ENCODE data around the gene VRTN. TPM values are rescaled to one million over a fixed set of nuclear protein-coding genes. Genes with fewer than 3 reads are reported as not detected.
A peak's percentile ranks its signal among the peaks of the same experiment; 100 is the strongest.

The VRTN gene
- total and polyA plus RNA-seq, 2 of the 13 experiments (the other 11 are each of a cell fraction or from before 2014, with no cell fraction given), result not detected

DNA sequence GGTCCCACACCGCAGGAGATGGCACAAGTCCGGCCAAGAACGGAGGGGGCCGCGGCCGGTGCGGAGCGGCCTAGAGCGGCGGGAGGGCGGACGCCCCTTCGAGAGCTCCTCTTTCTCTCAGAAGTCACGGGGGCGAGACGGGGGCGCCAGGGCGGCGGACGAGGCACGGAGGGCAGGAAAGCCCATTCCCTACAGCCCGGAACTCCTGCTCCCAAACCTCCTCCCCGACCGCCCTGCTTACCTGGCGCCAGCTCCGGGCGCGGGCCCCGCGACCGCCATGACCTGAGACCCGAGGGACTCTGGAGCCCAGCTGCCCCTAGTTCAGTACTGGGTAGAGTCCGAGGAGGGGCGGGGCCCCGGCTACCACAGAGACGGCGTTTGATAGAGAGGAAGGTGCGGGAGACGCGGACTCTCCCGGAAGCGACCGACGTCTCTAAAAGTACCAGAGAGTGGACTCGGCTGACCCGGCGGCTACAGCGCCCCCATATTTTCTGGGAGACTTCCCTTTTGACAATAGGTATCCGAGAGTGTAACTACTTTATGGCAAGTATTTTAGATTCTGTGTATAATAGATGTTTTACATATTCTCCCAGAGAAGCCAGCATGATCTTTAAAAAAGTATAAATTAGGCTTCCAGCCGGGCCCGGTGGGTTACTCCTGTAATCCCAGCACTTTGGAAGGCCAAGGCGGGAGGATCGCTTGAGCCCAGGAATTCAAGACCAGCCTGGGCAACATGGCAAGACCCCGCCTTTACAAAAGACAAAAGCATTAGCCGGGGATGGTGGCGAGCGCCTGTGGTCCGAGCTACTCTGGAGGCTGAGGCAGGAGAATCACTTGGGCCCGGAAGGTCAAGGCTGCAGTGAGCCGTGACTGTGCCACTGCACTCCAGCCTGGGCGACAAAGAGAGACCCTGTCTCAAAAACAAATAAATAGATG, 45.4 kb upstream of the VRTN start, which contains the start of gene ABCD4 (continued):
- no peak; the same call in 1 of the 2 replicates for TF ChIP-seq GLI4 (CRISPR knock-in tag; IDR thresholded peaks at IDR 0.05; ENCODE audit: borderline replicate concordance)
- TF ChIP-seq, protein P1, sequence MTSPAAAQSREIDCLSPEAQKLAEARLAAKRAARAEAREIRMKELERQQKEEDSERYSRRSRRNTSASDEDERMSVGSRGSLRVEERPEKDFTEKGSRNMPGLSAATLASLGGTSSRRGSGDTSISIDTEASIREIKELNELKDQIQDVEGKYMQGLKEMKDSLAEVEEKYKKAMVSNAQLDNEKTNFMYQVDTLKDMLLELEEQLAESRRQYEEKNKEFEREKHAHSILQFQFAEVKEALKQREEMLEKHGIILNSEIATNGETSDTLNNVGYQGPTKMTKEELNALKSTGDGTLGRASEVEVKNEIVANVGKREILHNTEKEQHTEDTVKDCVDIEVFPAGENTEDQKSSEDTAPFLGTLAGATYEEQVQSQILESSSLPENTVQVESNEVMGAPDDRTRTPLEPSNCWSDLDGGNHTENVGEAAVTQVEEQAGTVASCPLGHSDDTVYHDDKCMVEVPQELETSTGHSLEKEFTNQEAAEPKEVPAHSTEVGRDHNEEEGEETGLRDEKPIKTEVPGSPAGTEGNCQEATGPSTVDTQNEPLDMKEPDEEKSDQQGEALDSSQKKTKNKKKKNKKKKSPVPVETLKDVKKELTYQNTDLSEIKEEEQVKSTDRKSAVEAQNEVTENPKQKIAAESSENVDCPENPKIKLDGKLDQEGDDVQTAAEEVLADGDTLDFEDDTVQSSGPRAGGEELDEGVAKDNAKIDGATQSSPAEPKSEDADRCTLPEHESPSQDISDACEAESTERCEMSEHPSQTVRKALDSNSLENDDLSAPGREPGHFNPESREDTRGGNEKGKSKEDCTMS (CRISPR knock-in tag; conservative IDR thresholded peaks at IDR 0.05), result no peak
- peak; percentile 98 for TF ChIP-seq POLR2AphosphoS5 (IDR thresholded peaks at IDR 0.05; ENCODE audit: low read depth, low read length)
- TF ChIP-seq, protein P2, sequence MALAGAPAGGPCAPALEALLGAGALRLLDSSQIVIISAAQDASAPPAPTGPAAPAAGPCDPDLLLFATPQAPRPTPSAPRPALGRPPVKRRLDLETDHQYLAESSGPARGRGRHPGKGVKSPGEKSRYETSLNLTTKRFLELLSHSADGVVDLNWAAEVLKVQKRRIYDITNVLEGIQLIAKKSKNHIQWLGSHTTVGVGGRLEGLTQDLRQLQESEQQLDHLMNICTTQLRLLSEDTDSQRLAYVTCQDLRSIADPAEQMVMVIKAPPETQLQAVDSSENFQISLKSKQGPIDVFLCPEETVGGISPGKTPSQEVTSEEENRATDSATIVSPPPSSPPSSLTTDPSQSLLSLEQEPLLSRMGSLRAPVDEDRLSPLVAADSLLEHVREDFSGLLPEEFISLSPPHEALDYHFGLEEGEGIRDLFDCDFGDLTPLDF (CRISPR knock-in tag; IDR thresholded peaks at IDR 0.05), result no peak
- no peak for TF ChIP-seq SMAD9 (CRISPR knock-in tag; IDR thresholded peaks at IDR 0.05)
- TF ChIP-seq ZBTB38 (CRISPR knock-in tag; IDR thresholded peaks at IDR 0.05), result no peak
- TF ChIP-seq, protein P3, sequence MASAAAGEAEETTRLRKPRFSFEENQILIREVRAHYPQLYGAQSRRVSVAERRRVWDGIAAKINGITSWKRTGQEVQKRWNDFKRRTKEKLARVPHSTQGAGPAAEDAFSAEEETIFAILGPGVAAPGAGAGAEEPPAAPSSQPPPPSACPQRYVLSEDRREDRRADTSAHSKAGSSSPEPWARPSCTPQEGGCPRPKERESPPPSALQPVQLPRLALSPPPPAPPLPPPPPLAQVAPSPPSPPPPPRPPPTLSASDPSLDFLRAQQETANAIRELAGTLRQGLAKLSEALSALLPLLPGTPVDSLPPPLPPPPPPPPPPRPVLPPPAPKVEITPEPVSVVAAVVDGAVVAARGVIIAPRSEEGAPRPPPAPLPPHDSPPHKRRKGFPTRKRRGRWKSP (CRISPR knock-in tag; IDR thresholded peaks at IDR 0.05), result no peak
- no peak for TF ChIP-seq TSC22D2 (CRISPR knock-in tag; IDR thresholded peaks at IDR 0.05; ENCODE audit: borderline replicate concordance)
- TF ChIP-seq ZFP1 (CRISPR knock-in tag; IDR thresholded peaks at IDR 0.05), result peak; percentile 60; the same call in 1 of the 2 replicates
- TF ChIP-seq, protein P4, sequence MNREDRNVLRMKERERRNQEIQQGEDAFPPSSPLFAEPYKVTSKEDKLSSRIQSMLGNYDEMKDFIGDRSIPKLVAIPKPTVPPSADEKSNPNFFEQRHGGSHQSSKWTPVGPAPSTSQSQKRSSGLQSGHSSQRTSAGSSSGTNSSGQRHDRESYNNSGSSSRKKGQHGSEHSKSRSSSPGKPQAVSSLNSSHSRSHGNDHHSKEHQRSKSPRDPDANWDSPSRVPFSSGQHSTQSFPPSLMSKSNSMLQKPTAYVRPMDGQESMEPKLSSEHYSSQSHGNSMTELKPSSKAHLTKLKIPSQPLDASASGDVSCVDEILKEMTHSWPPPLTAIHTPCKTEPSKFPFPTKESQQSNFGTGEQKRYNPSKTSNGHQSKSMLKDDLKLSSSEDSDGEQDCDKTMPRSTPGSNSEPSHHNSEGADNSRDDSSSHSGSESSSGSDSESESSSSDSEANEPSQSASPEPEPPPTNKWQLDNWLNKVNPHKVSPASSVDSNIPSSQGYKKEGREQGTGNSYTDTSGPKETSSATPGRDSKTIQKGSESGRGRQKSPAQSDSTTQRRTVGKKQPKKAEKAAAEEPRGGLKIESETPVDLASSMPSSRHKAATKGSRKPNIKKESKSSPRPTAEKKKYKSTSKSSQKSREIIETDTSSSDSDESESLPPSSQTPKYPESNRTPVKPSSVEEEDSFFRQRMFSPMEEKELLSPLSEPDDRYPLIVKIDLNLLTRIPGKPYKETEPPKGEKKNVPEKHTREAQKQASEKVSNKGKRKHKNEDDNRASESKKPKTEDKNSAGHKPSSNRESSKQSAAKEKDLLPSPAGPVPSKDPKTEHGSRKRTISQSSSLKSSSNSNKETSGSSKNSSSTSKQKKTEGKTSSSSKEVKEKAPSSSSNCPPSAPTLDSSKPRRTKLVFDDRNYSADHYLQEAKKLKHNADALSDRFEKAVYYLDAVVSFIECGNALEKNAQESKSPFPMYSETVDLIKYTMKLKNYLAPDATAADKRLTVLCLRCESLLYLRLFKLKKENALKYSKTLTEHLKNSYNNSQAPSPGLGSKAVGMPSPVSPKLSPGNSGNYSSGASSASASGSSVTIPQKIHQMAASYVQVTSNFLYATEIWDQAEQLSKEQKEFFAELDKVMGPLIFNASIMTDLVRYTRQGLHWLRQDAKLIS (CRISPR knock-in tag; IDR thresholded peaks at IDR 0.05), result no peak
- peak; percentile 89 for TF ChIP-seq THAP11 (CRISPR knock-in tag; IDR thresholded peaks at IDR 0.05)
- TF ChIP-seq TEAD2 (CRISPR knock-in tag; IDR thresholded peaks at IDR 0.05), result no peak
- no peak for TF ChIP-seq FIP1L1 (IDR thresholded peaks at IDR 0.05; ENCODE audit: borderline replicate concordance, insufficient read depth, low read depth, low read length)
- TF ChIP-seq, protein P5, sequence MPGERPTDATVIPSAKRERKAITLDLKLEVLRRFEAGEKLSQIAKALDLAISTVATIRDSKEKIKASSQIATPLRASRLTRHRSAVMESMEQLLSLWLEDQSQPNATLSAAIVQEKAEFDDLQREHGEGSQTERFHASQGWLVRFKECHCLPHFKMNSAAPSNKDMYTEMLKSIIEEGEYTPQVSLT (CRISPR knock-in tag; IDR thresholded peaks at IDR 0.05; ENCODE audit: borderline replicate concordance, low read depth), result no peak
- TF ChIP-seq, protein P6, sequence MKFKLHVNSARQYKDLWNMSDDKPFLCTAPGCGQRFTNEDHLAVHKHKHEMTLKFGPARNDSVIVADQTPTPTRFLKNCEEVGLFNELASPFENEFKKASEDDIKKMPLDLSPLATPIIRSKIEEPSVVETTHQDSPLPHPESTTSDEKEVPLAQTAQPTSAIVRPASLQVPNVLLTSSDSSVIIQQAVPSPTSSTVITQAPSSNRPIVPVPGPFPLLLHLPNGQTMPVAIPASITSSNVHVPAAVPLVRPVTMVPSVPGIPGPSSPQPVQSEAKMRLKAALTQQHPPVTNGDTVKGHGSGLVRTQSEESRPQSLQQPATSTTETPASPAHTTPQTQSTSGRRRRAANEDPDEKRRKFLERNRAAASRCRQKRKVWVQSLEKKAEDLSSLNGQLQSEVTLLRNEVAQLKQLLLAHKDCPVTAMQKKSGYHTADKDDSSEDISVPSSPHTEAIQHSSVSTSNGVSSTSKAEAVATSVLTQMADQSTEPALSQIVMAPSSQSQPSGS (CRISPR knock-in tag; IDR thresholded peaks at IDR 0.05), result peak; percentile 51
- TF ChIP-seq MBD4 (IDR thresholded peaks at IDR 0.05; ENCODE audit: borderline replicate concordance, low read length), result no peak
- TF ChIP-seq SALL1 (CRISPR knock-in tag; IDR thresholded peaks at IDR 0.05), result peak; percentile 88

All from HepG2 (cell line).